NCI-H524 (cell line): Measurements from ENCODE around the gene NFIC.
"Not testable (repeated sequence)": the region's sequence is repeated elsewhere in the genome, so short reads cannot be mapped to it uniquely, and the experiment has no call there.

Experiments
- DNase-seq, 2 experiments: peaks; one replicate each; lab custom pipeline; 2025; lab: John Stamatoyannopoulos, UW

NFIC gene

GRCh38 chr19:3492919-3493318 is 126.5 kb downstream of the NFIC start:
- no peak for DNase-seq

DNA sequence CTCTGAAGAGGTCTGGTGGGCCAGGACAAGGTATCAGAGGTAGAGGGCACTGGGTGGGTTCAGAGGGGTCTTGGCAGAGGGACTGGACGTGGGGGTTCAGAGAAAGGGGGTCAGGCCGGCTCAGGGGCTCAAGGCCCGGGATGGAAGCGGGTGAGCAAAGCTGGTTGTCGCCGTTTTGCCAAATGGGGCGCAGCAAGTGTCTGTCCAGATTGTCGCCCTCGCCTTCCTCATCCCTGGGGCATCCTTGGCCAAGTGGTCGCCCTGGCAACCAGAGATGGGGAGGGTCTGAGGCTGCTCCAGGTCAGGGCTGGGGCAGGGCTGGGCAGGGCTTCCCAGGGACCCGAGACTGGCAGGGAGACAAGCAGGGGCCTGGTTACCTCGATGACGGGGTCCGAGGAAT is 127.3 kb downstream of the NFIC start:
- no peak for DNase-seq

DNA sequence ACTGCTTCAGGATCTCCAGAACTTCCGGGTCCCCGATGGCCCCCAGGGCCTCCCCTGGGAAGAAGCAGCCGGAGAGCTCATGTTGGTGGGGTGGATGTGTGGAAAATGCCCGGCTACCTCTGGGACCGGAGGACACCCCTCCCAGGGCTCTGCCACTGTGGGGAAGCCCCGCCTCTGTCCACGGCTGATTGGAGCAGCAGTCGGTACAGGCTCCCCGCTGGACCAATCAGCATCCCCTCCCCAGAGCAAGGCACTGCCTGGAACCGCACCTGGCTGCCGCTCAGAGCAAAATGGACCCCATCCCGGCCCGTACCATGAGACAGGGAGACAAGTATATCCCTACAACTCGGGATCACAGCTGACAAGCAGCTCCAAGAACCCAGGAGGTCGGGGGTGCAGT is 127.7 kb downstream of the NFIC start:
- DNase-seq, result no peak

DNA sequence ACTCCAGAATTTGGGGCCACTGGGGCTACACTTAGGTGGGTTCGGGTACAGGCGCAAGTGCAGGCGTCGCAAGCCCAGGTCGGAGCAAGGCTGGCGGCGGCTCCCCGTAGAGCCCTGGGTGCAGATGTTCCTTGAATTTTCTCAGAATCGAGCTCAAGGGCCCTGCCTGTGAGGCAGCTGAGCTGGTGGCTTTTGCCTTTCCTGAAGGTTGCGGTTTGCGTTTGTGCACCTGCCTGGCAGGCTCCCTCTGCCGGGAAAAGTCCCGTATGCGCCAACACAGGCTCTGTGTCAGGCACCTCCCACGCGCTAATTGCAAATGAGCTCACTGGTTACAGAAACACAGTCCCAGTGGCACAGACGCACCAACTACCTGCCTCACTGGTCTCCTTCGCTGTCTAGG is 128.2 kb downstream of the NFIC start:
- DNase-seq, result no peak

GRCh38 chr19:3496392-3497273 is 130.2 kb downstream of the NFIC start:
- DNase-seq, result no peak

- no peak for DNase-seq
Observed at GRCh38 chr19:3497757-3498520, 131.6 kb downstream of the NFIC start.

- no peak for DNase-seq
Observed at GRCh38 chr19:3499738-3500428, 133.5 kb downstream of the NFIC start.

GRCh38 chr19:3500429-3501101 is 134.2 kb downstream of the NFIC start, which contains the start of gene DOHH:
Gene DOHH (minus strand): TSS chr19:3500674. CDS start chr19:3496814, 3,860 bp downstream.
- DNase-seq, result peak; percentile 96 to 99

GRCh38 chr19:3501780-3502179 is 135.4 kb downstream of the NFIC start:
- no peak for DNase-seq

DNA sequence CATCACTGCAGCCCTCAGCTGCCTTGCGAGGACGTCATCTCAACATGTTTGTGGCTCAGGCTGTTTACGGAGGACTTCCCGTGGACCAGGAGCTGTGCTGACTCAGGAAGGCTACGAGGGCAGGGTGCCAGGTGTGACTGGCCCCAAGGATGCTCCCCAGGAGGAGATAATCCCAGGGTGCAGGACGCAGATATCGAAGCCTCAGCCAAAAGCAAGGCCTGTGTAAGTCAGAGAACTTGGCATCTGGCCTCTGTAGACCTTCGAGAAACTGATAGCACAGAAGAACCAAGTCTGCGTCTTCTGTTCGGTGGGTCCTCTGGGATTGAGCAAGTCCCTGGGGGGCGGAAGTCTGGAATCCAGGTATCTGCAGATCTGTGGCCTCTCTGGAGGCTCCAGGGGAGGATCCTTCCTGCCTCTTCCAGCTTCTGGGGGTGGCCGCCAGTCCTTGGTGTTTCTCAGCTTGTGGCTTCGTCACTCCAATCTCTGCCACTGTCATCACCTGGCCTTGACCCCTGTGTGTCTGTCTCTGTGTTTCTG is 136.7 kb downstream of the NFIC start:
- no peak for DNase-seq

GRCh38 chr19:3504735-3505134 is 138.4 kb downstream of the NFIC start:
- no peak for DNase-seq

- peak; percentile 97 to 100 for DNase-seq
Observed at GRCh38 chr19:3505598-3506383, 139.4 kb downstream of the NFIC start, which contains the start of gene FZR1. Gene FZR1 (plus strand): TSS chr19:3506311. CDS start chr19:3522990, 16,679 bp downstream.

GRCh38 chr19:3506384-3507340 is 140.3 kb downstream of the NFIC start:
- DNase-seq, result peak in 1 of 2 experiments; percentile 28

GRCh38 chr19:3507371-3508120 is 141.2 kb downstream of the NFIC start:
- DNase-seq, result no peak

GRCh38 chr19:3508121-3508661 is 141.8 kb downstream of the NFIC start:
- DNase-seq, result not testable (repeated sequence)

- DNase-seq, result no peak
Observed at GRCh38 chr19:3508771-3509535, 142.6 kb downstream of the NFIC start.

GRCh38 chr19:3509566-3509989 is 143.2 kb downstream of the NFIC start:
- no peak for DNase-seq

- no peak for DNase-seq
Observed at GRCh38 chr19:3510727-3511126, 144.3 kb downstream of the NFIC start.
